Right renal pelvis (tissue), 4 donors: ENCODE results near the gene GPAT3. TPM values are rescaled to one million over a fixed set of nuclear protein-coding genes. Genes with fewer than 3 reads are reported as not detected.

Source experiments
- DNase-seq, 4 donors: peaks; one replicate each; pipeline ENCODE4 v3.0.0-alpha.2; 2013; ENCODE audit warnings: low read depth in 4 of 4, low spot score in 3 of 4, missing footprints in 1 of 4
- polyA plus RNA-seq, 4 donors: library from polyadenylated mRNA; unstranded; fragments of 120-200 nt; gene quantifications; one replicate each; pipeline ENCODE4 v1.2.1, GENCODE V29; 2013; ENCODE audit not compliant: insufficient read length in 4 of 4

GPAT3 gene
- polyA plus RNA-seq, 4 donors, result 17.4 to 24.1 (median 20.8) TPM

DNA sequence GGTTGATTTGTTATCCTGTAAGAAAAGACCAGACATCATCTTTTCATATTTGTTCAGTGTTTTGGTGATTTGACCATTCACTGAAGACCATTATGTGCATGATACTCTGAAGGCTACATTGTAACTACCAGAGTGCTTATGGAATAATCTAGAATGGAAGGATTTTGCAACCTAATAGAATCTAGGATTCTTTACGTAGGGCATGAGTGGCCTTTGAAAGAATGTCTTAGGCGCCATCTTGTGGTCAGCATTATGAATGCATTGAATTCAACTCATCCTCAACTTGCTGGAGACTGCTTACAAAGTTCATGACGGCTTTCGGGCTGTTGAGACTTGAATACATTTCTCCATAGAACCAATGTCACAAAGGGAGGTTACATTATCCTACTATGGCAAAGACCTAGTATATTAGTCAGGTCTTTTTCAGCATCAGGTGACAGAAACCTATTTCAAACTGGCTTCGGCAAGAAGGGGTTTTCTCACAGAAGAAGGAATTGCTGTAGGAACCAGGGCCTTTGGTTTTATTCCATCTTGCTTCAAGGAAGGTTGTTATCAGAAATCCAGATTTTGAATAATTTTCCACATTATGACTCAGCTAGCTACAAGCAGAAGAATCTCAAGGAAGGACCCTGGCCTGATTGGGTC is 104.1 kb downstream of the GPAT3 start:
- peak; percentile 69 to 73 (median 72) for DNase-seq

DNA sequence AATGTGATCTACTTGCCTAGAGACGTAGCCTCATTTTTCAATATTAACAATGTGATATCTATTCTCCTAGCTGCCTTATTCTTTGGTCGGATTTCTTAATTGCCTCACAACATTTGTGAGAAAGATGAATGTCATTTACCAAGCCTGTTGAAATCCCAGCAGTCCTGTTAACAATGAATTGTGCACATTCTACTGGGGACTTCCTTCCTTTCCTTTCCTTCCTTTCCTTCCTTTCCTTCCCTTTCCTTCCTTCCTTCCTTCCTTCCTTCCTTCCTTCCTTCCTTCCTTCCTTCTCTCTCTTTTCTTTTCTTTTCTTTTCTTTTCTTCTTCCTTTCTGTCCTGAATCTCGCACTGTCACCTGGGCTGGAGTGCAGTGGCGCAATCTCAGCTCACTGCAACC is 107.1 kb downstream of the GPAT3 start:
- DNase-seq, result no peak

- peak in 3 of 4 donors; percentile 41 to 45 (median 43) for DNase-seq
Observed at GRCh38 chr4:83644677-83645659, 109.1 kb downstream of the GPAT3 start.

- DNase-seq, result no peak
Observed at GRCh38 chr4:83646538-83647239, 110.8 kb downstream of the GPAT3 start.

- DNase-seq, result no peak
Observed at GRCh38 chr4:83651846-83652245, 115.9 kb downstream of the GPAT3 start.

Other genes starting within 250 kb of the GPAT3 start
- 1 to 10 TPM in 2 of 4 donors, under 1 TPM in 2; 0.94 to 1.5 (median 1.1) TPM for gene HPSE, start 201.3 kb upstream of the GPAT3 start, polyA plus RNA-seq
- 10 to 100 TPM; 18.4 to 19.6 (median 19.0) TPM for gene HELQ, start 80.3 kb upstream of the GPAT3 start, polyA plus RNA-seq
- 10 to 100 TPM; 63.1 to 79.9 (median 74.9) TPM for gene MRPS18C, start 80.0 kb upstream of the GPAT3 start, polyA plus RNA-seq
- 10 to 100 TPM; 24.5 to 29.9 (median 27.1) TPM for gene ABRAXAS1, start 51.0 kb upstream of the GPAT3 start, polyA plus RNA-seq